Erythroblast (primary cell): ENCODE data around the gene LZTR1.

Experiments
- GATA1 ChIP-seq: IDR thresholded peaks from 2 replicates; pipeline ENCODE4 v1.6.1; 2011; ENCODE audit warnings: low read depth, mild to moderate bottlenecking, control low read depth, low read length, moderate library complexity
- POLR2A ChIP-seq: IDR thresholded peaks from 2 replicates; pipeline ENCODE4 v1.6.1; 2011; ENCODE audit warnings: mild to moderate bottlenecking, low read length

- TF ChIP-seq POLR2A (no peak), GATA1 (no peak)
Measured at GRCh38 chr22:20940904-20941385, 41.2 kb upstream of the LZTR1 start.
